CD14-positive monocyte (primary cell): Measurements from ENCODE around the gene ASIC2. TPM values are rescaled to one million over a fixed set of nuclear protein-coding genes. Genes with fewer than 3 reads are reported as not detected.

ENCODE experiments used
- DNase-seq, 3 donors: peaks; one replicate each; pipeline ENCODE4 v3.0.0-alpha.2; 2011 to 2022
- H2AFZ ChIP-seq: 2 replicates; pipeline ENCODE4 v1.6.0; 2012; ENCODE audit warnings: mild to moderate bottlenecking, low read depth, low read length, inconsistent platforms; ENCODE audit not compliant: insufficient read depth, poor library complexity, severe bottlenecking
- H3K27ac ChIP-seq, 2 donors: 1 replicate in 1 of 2; 2 replicates in 1 of 2; pipeline ENCODE4 v1.5.1; 2012 to 2013; ENCODE audit warnings: low read length in 2 of 2, control low read depth in 1 of 2, inconsistent platforms in 1 of 2, low read depth in 1 of 2, mild to moderate bottlenecking in 1 of 2
- H3K27me3 ChIP-seq, 2 donors: one replicate each; pipeline versions ENCODE4 v1.6.0 to v1.6.1; 2011 to 2013; ENCODE audit warnings: low read length in 2 of 2; ENCODE audit not compliant: control insufficient read depth in 2 of 2, insufficient read depth in 2 of 2
- H3K36me3 ChIP-seq, 2 donors: replicated peaks in 1 of 2; 1 replicate in 1 of 2; 2 replicates in 1 of 2; pipeline versions ENCODE4 v1.5.1 to v1.6.1; 2012 to 2013; ENCODE audit warnings: low read length in 2 of 2, control low read depth in 1 of 2, inconsistent platforms in 1 of 2, mild to moderate bottlenecking in 1 of 2; ENCODE audit not compliant: insufficient read depth in 2 of 2, control insufficient read depth in 1 of 2
- H3K4me1 ChIP-seq, 2 donors: 1 replicate in 1 of 2; 2 replicates in 1 of 2; pipeline versions ENCODE4 v1.5.1 to v1.6.1; 2012 to 2013; ENCODE audit warnings: low read length in 2 of 2, control low read depth in 1 of 2, inconsistent platforms in 1 of 2, mild to moderate bottlenecking in 1 of 2, moderate library complexity in 1 of 2; ENCODE audit not compliant: insufficient read depth in 2 of 2, control insufficient read depth in 1 of 2
- H3K4me2 ChIP-seq: replicated peaks from 2 replicates; pipeline ENCODE3; 2012; ENCODE audit warnings: low read length, moderate library complexity, mild to moderate bottlenecking; ENCODE audit not compliant: poor library complexity, severe bottlenecking; ENCODE audit errors: extremely low read depth
- H3K4me3 ChIP-seq, 3 experiments: fragments of 200-600 bp in 1 of 3; sonication (generic) in 1 of 3; replicated peaks in 1 of 3; 1 replicate in 2 of 3; 2 replicates in 1 of 3; pipeline ENCODE4 v1.5.1; 2011 to 2013; ENCODE audit warnings: low read length in 3 of 3, mild to moderate bottlenecking in 3 of 3, control low read depth in 2 of 3, low read depth in 2 of 3, inconsistent platforms in 1 of 3, moderate library complexity in 1 of 3
- H3K79me2 ChIP-seq: 2 replicates; pipeline ENCODE4 v1.6.0; 2012; ENCODE audit warnings: mild to moderate bottlenecking, control low read depth, inconsistent platforms, low read length, moderate library complexity; ENCODE audit not compliant: insufficient read depth
- H3K9ac ChIP-seq: 2 replicates; pipeline ENCODE4 v1.6.0; 2017; ENCODE audit warnings: low read length, mild to moderate bottlenecking; ENCODE audit not compliant: insufficient read depth, poor library complexity, severe bottlenecking
- H3K9me3 ChIP-seq, 2 donors: replicated peaks in 1 of 2; 1 replicate in 1 of 2; 2 replicates in 1 of 2; pipeline versions ENCODE4 v1.5.1 to v1.6.1; 2012 to 2013; ENCODE audit warnings: low read length in 2 of 2, control low read depth in 1 of 2; ENCODE audit not compliant: control insufficient read depth in 1 of 2, insufficient read depth in 1 of 2
- H4K20me1 ChIP-seq: 2 replicates; pipeline ENCODE4 v1.6.0; 2012; ENCODE audit warnings: mild to moderate bottlenecking, low read length, control low read depth, moderate library complexity; ENCODE audit not compliant: insufficient read depth
- H3K27ac Mint-ChIP-seq, 7 donors: one replicate each; pipeline ENCODE4 v1.8.0; 2020; ENCODE audit warnings: mild to moderate bottlenecking in 7 of 7, mixed read lengths in 7 of 7, moderate library complexity in 6 of 7, inconsistent platforms in 2 of 7
- H3K27me3 Mint-ChIP-seq, 3 donors: one replicate each; pipeline ENCODE4 v1.8.0; 2021 to 2022; ENCODE audit warnings: low read depth in 3 of 3, mild to moderate bottlenecking in 3 of 3, mixed read lengths in 3 of 3, moderate library complexity in 3 of 3, inconsistent platforms in 1 of 3
- H3K36me3 Mint-ChIP-seq, 2 donors: one replicate each; pipeline ENCODE4 v1.8.0; 2020; ENCODE audit warnings: mixed read lengths in 2 of 2, inconsistent platforms in 1 of 2, mild to moderate bottlenecking in 1 of 2
- H3K4me1 Mint-ChIP-seq: one replicate; pipeline ENCODE4 v1.8.0; 2020; ENCODE audit warnings: mild to moderate bottlenecking, mixed read lengths
- H3K4me3 Mint-ChIP-seq, 2 donors: one replicate each; pipeline ENCODE4 v1.8.0; 2020; ENCODE audit warnings: mild to moderate bottlenecking in 2 of 2, mixed read lengths in 2 of 2, moderate library complexity in 1 of 2
- H3K9me3 Mint-ChIP-seq, 7 donors: one replicate each; pipeline ENCODE4 v1.8.0; 2020 to 2022; ENCODE audit warnings: mixed read lengths in 7 of 7, mild to moderate bottlenecking in 6 of 7, moderate library complexity in 6 of 7, inconsistent platforms in 2 of 7
- CTCF ChIP-seq: fragments of 200-600 bp; IDR thresholded peaks from one replicate; pipeline ENCODE4 v1.8.0; 2022; ENCODE audit warnings: antibody characterized with exemption, mild to moderate bottlenecking
- WGBS: methylation state at CpG from one replicate; pipeline ENCODE4 v1.1.5; 2013; ENCODE audit warnings: missing lambda C conversion rate; ENCODE audit not compliant: insufficient coverage; 5-methylcytosine and 5-hydroxymethylcytosine counted together
- intact Hi-C, 2 donors: fragments of 100-400 bp; cut with micrococcal nuclease; formaldehyde crosslinking; loops; one replicate each; pipeline versions ENCODE4 v1.15.0 to v1.15.1; 2023
- polyA plus RNA-seq, 3 donors: library from polyadenylated mRNA; depleted of rRNA in 1 of 3; unstranded in 2 of 3; stranded (reverse) in 1 of 3; fragments of 300-500 nt in 2 of 3; fragments of >200 nt in 1 of 3; fragmentation: Illumina TruSeq in 2 of 3; gene quantifications; 1 replicate in 2 of 3; 2 replicates in 1 of 3; pipeline ENCODE4 v1.2.3, GENCODE V29; 2012 to 2021

ASIC2 gene
- polyA plus RNA-seq, 3 donors: not detected

DNA sequence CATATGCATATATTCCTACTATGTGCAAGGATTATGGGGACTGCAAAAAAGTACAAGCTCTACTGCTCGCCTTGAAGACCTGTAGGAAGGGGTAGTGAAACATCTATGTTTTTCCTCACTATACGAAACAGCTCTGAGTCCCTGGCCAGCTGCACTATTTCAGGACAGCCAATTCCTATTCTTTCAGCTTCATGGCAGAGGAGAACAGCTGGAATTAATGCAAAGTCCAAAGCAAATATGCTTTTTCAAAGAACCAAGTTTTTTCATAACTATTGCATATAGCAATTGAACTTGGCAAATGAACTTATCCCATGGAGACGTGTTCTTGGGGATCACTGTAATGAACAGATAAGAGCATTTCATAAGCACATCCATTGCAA lies 179.1 kb downstream of the ASIC2 start:
- intact Hi-C loops: no loop called here
- Histone ChIP-seq H3K4me3 (no peak overlapping the region), H3K36me3 (no peaks in the 10 kb centered on the region), H3K27me3 (no peaks in the 10 kb centered on the region), H3K9me3 (no peaks in the 10 kb centered on the region), H3K9ac (no peak overlapping the region), H4K20me1 (no peaks in the 10 kb centered on the region), H3K4me2 (no peak overlapping the region), H3K79me2 (no peaks in the 10 kb centered on the region), H2AFZ (no peak overlapping the region), H3K27ac (no peak overlapping the region), H3K4me1 (no peaks in the 10 kb centered on the region)
- Mint-ChIP-seq H3K4me1 (no peaks in the 10 kb centered on the region), H3K27ac (no peak overlapping the region), H3K4me3 (no peak overlapping the region), H3K27me3 (peaks cover 0 to 8% (median 5%) of the 10 kb centered on the region in 3 donors), H3K36me3 (no peaks in the 10 kb centered on the region), H3K9me3 (peaks cover 0 to 2% (median 0%) of the 10 kb centered on the region in 7 donors)
- WGBS: 100% methylated on average over 1 of the region's 3 CpGs
- DNase-seq: no peak
- TF ChIP-seq CTCF: no peak

GRCh38 chr17:33113276-33113990 lies 179.7 kb downstream of the ASIC2 start:
- no peak overlapping the region for H3K27ac Mint-ChIP-seq
- Histone ChIP-seq H3K9me3 (no peaks in the 10 kb centered on the region), H3K79me2 (no peaks in the 10 kb centered on the region), H3K4me1 (no peaks in the 10 kb centered on the region), H3K9ac (no peak overlapping the region), H3K4me3 (no peak overlapping the region), H3K36me3 (no peaks in the 10 kb centered on the region), H3K27ac (no peak overlapping the region), H4K20me1 (no peaks in the 10 kb centered on the region), H2AFZ (no peak overlapping the region), H3K4me2 (no peak overlapping the region), H3K27me3 (no peaks in the 10 kb centered on the region)
- intact Hi-C loops: no loop called here
- H3K4me1 Mint-ChIP-seq: no peaks in the 10 kb centered on the region
- H3K27me3 Mint-ChIP-seq: peaks cover 0 to 6% (median 5%) of the 10 kb centered on the region in 3 donors
- no peak for DNase-seq
- H3K4me3 Mint-ChIP-seq: no peak overlapping the region
- no peak for TF ChIP-seq CTCF
- 58% methylated on average over 3 of the region's 6 CpGs for WGBS
- H3K9me3 Mint-ChIP-seq: peaks cover 0 to 2% (median 0%) of the 10 kb centered on the region in 7 donors
- no peaks in the 10 kb centered on the region for H3K36me3 Mint-ChIP-seq
